Bronchial epithelial cell (primary cell): Measurements from ENCODE around the gene CCNI2. TPM values are rescaled to one million over a fixed set of nuclear protein-coding genes. Genes with fewer than 3 reads are reported as not detected.

Experiments used
- DNase-seq: peaks from one replicate; pipeline ENCODE4 v3.0.0-alpha.2; 2010; ENCODE audit warnings: low read depth
- FAIRE-seq: peaks from 2 replicates; lab custom pipeline; 2011; peaks lifted over from hg19 to GRCh38; lab: Jason Lieb, UNC
- H3K27me3 ChIP-seq: 2 replicates; pipeline ENCODE4 v1.5.1; 2011; ENCODE audit warnings: low read length; ENCODE audit not compliant: control insufficient read depth, insufficient read depth
- H3K36me3 ChIP-seq: 2 replicates; pipeline ENCODE4 v1.5.1; 2011; ENCODE audit warnings: low read length; ENCODE audit not compliant: control insufficient read depth, insufficient read depth
- H3K4me3 ChIP-seq: 2 replicates; pipeline ENCODE4 v1.5.1; 2011; ENCODE audit warnings: mild to moderate bottlenecking, low read depth, low read length, control low read depth
- total RNA-seq: library from RNA; depleted of rRNA; stranded (reverse); fragments of >200 nt; gene quantifications from 2 replicates; pipeline ENCODE4 v1.2.1, GENCODE V29; 2014
- TF ChIP-seq, protein P1 (sequence below): IDR thresholded peaks from 2 replicates; pipeline ENCODE4 v1.5.1; 2011; ENCODE audit warnings: mild to moderate bottlenecking, moderate library complexity, low read length, control low read depth, inconsistent platforms; ENCODE audit not compliant: insufficient read depth, severe bottlenecking

Gene CCNI2
- total RNA-seq, 1 donor from 2014 or later = not detected

DNA sequence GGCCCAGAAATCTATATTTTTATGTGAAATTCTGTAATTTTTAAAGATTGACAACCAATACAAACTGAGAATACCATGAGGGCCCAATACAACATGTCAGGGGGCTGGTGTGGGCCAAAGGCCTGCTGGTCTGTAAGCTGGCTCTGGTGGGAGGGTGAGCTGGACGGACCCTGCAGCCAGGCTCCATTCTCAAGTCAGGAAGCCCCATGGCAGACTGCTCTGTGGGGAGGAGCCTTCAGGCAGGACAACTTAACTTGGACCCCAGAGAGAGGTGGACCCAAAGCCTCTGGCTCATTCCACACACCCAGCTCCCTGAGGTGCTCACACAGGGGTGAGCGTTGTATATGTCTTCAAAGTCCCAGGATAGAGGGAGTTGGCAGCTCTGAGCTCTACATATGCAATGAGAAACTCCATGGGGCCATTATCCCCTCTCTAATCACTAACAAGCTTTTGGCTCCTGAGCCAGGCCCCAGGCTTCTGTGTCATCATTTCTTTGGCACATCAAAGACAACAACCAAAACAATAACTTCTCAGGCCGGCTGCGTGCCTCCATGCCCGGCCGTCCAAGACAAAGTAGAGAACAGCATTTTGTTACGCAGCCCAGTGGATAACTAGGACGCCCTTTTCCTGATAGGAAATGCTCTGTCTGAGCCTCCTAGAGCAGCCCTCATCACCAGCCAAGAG, 23.4 kb downstream of the CCNI2 start:
- no peaks in the 10 kb centered on the region for H3K27me3 ChIP-seq
- TF ChIP-seq, protein P1, sequence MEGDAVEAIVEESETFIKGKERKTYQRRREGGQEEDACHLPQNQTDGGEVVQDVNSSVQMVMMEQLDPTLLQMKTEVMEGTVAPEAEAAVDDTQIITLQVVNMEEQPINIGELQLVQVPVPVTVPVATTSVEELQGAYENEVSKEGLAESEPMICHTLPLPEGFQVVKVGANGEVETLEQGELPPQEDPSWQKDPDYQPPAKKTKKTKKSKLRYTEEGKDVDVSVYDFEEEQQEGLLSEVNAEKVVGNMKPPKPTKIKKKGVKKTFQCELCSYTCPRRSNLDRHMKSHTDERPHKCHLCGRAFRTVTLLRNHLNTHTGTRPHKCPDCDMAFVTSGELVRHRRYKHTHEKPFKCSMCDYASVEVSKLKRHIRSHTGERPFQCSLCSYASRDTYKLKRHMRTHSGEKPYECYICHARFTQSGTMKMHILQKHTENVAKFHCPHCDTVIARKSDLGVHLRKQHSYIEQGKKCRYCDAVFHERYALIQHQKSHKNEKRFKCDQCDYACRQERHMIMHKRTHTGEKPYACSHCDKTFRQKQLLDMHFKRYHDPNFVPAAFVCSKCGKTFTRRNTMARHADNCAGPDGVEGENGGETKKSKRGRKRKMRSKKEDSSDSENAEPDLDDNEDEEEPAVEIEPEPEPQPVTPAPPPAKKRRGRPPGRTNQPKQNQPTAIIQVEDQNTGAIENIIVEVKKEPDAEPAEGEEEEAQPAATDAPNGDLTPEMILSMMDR = no peak
- H3K4me3 ChIP-seq = no peak overlapping the region
- DNase-seq (no peak), FAIRE-seq (no peak)
- H3K36me3 ChIP-seq = no peaks in the 10 kb centered on the region

DNA sequence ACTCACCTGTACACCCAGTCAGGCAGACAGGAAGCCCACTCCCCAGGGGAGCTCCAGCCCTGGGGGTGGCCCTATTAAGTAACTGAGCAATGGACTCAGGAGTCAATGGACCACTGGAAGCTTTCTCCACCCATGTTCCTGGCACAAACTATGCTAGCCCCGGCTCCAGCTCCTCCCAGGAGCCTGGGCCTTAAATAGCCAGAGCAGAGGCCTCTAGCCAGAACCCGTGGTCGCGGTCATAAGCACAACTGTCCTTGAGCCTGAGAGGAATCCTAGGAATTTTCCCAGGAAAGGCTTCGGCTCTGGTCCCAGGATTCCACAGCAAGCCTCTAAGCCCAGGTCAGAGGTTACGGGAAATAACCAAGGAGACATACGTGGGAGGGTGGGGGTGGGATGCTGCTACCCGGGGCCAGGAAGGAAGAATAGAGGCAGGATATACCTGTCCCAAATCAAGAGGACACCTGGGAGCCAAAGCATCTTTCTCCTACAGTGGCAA, 24.3 kb downstream of the CCNI2 start:
- FAIRE-seq = no peak
- no peaks in the 10 kb centered on the region for H3K36me3 ChIP-seq
- no peak overlapping the region for H3K4me3 ChIP-seq
- DNase-seq = no peak
- TF ChIP-seq, protein P1 = no peak
- H3K27me3 ChIP-seq = no peaks in the 10 kb centered on the region

DNA sequence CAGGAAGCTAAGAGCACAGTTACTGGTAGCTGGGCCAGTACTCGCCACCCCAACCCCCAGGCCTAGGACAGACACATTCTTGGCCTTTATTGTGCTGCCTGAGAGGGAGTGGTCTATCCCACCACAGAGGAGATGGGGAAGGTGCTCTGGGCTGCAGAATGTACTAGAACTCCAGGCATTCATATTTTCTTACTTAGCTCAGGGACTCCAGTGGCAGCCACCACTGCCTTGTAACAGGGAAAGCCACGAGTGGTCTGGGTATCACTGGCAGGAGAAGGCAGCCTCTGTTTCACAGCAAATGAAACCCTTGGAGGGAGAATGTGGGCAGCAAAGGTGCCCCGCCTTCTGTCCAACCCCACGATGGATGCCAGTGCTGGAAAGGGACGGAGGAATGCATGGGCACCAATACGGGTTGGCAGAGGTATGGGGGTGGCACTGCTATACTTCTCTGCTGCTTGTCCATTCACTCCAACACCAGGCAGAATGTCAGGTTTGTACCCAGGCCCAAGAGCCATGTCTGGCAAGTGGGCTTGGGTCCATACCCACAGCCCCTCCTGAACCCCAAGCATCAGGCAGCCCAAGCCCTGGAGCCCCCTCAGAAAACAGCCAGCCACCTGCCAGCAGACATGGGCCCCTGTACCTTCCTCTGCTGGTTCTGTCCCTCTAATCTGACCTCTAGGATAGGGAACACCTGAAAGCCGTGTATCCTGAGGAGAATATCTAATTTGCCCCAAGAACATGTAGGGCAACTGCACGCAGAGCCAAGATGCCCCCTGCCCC, 25.3 kb downstream of the CCNI2 start:
- no peak for FAIRE-seq
- DNase-seq = no peak

DNA sequence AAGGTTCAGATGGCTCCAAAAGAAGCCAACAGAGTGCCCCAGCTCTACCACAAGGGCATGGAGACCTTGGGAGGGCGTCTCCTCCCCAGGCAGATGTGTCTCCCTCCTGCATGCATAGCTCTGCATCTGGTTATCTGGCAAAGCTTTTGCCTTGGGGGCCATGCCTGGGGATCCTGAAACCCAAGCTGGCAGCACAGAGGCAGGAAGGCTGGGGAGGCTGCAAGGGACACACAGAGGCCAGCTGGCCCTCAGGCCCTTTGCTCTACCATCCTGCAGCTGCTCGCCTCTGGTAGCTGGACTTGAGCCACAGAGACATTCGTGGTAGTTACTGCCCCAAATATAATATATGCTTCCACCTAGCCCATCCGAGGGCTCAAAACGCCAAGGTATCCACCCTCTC, 25.9 kb downstream of the CCNI2 start:
- no peak for FAIRE-seq
- TF ChIP-seq, protein P1 = no peak
- no peaks in the 10 kb centered on the region for H3K36me3 ChIP-seq
- no peak for DNase-seq
- H3K27me3 ChIP-seq = no peaks in the 10 kb centered on the region
- no peak overlapping the region for H3K4me3 ChIP-seq

More for the DNA sequence above, 25.3 kb downstream of the CCNI2 start:
- Histone ChIP-seq H3K4me3 (no peak overlapping the region), H3K27me3 (no peaks in the 10 kb centered on the region), H3K36me3 (no peaks in the 10 kb centered on the region)
- TF ChIP-seq, protein P1 = no peak

DNA sequence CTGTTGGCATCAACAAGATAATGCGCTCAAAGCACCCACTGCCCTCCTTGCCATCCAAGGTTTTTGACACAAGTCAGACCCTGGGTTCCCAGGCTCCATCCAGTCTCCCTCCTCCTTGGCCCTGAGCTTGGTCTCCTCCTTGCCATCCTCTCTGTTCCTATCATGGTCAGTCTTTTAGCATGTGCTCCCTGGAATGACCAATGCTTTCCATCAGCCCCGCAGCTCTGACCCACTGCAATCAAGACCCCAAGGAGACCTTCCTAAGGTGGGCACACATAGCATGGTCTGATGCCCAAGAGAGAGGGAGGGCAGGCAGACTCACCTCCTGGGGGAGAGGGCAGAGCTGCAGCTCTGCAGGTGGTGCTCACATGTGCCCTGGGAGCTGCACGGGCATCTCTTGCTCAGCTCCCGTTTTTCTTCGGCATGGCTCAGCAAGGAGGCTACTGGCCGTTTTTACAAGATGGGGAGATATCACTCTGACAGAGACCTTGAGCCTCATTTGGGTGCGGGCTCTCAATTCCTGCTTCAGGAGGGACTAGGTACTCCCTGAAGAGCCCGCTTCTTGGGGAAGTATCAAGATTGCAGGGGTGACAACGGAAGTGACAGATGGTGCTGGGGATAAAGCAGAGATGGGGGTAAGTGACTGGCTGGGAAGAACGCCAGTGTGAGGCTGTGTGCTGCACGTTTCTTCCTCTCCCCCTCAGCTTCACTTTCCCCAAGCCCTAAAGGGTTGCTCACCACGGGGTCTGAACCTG, 26.6 kb downstream of the CCNI2 start:
- FAIRE-seq (no peak), DNase-seq (no peak)
- Histone ChIP-seq H3K4me3 (no peak overlapping the region), H3K27me3 (no peaks in the 10 kb centered on the region), H3K36me3 (no peaks in the 10 kb centered on the region)
- TF ChIP-seq, protein P1 = no peak
